NCI-H128 (cell line): Measurements from ENCODE around the gene RNF19B.

Source experiments
- DNase-seq: peaks from one replicate; lab custom pipeline; 2025; ENCODE audit not compliant: unreplicated experiment; lab: John Stamatoyannopoulos, UW

Gene RNF19B

GRCh38 chr1:32890516-32891240 is 73.9 kb downstream of the RNF19B start:
- no peak for DNase-seq

- no peak for DNase-seq
These were observed 74.8 kb downstream of the RNF19B start for GRCh38 chr1:32889731-32890278.

- no peak for DNase-seq
These were observed 75.8 kb downstream of the RNF19B start for GRCh38 chr1:32888677-32889420.

DNA sequence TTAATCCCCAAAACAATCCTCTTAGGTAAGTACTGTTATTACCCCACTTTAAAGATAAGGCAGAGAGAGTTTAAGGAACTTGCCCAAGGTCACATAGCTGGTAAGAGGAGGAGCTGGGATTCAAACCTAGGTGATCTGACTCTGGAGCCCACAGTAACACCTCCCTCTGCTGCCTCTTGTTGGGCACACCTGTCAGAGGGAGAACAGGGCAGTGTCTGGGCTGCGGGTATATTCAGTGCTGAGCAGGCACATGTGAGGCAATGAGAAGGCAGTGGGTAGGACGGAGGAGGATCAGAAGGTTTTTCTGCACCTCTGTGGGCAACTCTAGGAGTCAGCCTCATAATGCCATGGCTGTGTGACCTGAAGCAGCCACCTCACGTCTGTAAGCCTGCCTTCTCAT is 76.5 kb downstream of the RNF19B start:
- DNase-seq: no peak

DNA sequence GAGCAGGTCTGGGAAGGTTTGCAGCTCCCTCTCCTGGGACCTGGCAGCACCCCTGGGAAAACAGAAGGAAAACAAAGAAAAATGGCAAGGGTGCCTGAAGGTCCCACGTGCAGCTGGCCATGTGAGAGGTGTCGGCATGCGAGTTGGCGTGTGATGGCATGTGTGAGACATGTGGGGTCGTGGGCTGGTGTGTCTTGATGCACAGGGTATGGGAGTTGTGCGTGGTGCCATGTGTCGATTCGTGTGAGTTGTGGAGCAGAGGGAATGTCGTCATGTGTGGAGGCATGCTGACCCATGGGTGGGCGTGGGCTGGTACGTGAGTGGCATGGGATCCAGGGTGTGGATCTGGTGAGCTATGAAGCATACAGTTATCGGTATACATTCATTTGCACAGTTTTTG is 77.0 kb downstream of the RNF19B start:
- DNase-seq: no peak

GRCh38 chr1:32886828-32887414 is 77.7 kb downstream of the RNF19B start:
- DNase-seq: no peak
